Endothelial cell of umbilical vein (primary cell): ENCODE data around the gene TRIM25. TPM values are rescaled to one million over a fixed set of nuclear protein-coding genes. Genes with fewer than 3 reads are reported as not detected.

Experiments used
- BruUV-seq: library from RNA; stranded (reverse); fragments of 400-500 nt; replicated peaks from 2 replicates; lab custom pipeline; 2021; lab: Mats Ljungman, UMichigan
- CTCF ChIA-PET: fragments of 300-600, 350-600 bp; sonication (Branson Sonifier 250); formaldehyde crosslinking; loops from one replicate; lab custom pipeline; 2021; ENCODE audit warnings: antibody characterized with exemption, inconsistent platforms; lab: Charles Lee
- POLR2A ChIA-PET: fragments of 300-600, 350-600 bp; sonication (Branson Sonifier 250); formaldehyde crosslinking; loops from one replicate; lab custom pipeline; 2021; ENCODE audit warnings: antibody characterized with exemption, inconsistent platforms; lab: Charles Lee
- DNase-seq: peaks from one replicate; pipeline ENCODE4 v3.0.0-alpha.2; 2011; ENCODE audit warnings: low read depth, low spot score
- FAIRE-seq: peaks from 2 replicates; lab custom pipeline; 2011; peaks lifted over from hg19 to GRCh38; lab: Jason Lieb, UNC
- H2AFZ ChIP-seq: 2 replicates; pipeline ENCODE4 v1.6.0; 2012; ENCODE audit warnings: low read depth, low read length, control low read depth, inconsistent platforms
- H3K27ac ChIP-seq: 2 replicates; pipeline ENCODE4 v1.5.1; 2011; ENCODE audit warnings: low read depth, mild to moderate bottlenecking, control low read depth, low read length, moderate library complexity; ENCODE audit not compliant: insufficient read depth
- H3K27me3 ChIP-seq, 2 experiments: 2 replicates each; pipeline versions ENCODE4 v1.6.0 to v1.6.1; 2011; ENCODE audit warnings: low read length in 2 of 2, mixed read lengths in 1 of 2; ENCODE audit not compliant: control insufficient read depth in 2 of 2, insufficient read depth in 2 of 2
- H3K36me3 ChIP-seq, 2 experiments: 2 replicates in 1 of 2; 3 replicates in 1 of 2; pipeline ENCODE4 v1.5.1; 2011; ENCODE audit warnings: low read length in 2 of 2, mild to moderate bottlenecking in 1 of 2, moderate library complexity in 1 of 2; ENCODE audit not compliant: control insufficient read depth in 2 of 2, insufficient read depth in 2 of 2; ENCODE audit errors: extremely low read depth in 1 of 2
- H3K4me1 ChIP-seq: 3 replicates; pipeline ENCODE4 v1.5.1; 2011; ENCODE audit warnings: mild to moderate bottlenecking, low read length; ENCODE audit not compliant: control insufficient read depth, insufficient read depth; ENCODE audit errors: extremely low read depth
- H3K4me2 ChIP-seq: 2 replicates; pipeline ENCODE4 v1.6.1; 2011; ENCODE audit warnings: low read length, control low read depth, mixed read lengths; ENCODE audit not compliant: insufficient read depth
- H3K4me3 ChIP-seq, 3 experiments: fragments of 200-600 bp in 1 of 3; sonication (generic), shearing (Covaris generic) in 1 of 3; replicated peaks in 1 of 3; 2 replicates each; pipeline ENCODE4 v1.5.1; 2011 to 2016; ENCODE audit warnings: control low read depth in 3 of 3, low read length in 3 of 3, mild to moderate bottlenecking in 2 of 3, inconsistent platforms in 1 of 3, low read depth in 1 of 3, moderate library complexity in 1 of 3; ENCODE audit not compliant: insufficient read depth in 1 of 3
- H3K79me2 ChIP-seq: 2 replicates; pipeline ENCODE4 v1.6.0; 2012; ENCODE audit warnings: low read length, inconsistent platforms; ENCODE audit not compliant: control insufficient read depth, insufficient read depth
- H3K9ac ChIP-seq: replicated peaks from 2 replicates; pipeline ENCODE3; 2011; ENCODE audit warnings: low read length, control low read depth; ENCODE audit not compliant: insufficient read depth; ENCODE audit errors: extremely low read depth
- H3K9me1 ChIP-seq: replicated peaks from 3 replicates; pipeline ENCODE4 v1.6.0; 2011; ENCODE audit warnings: mild to moderate bottlenecking, low read length; ENCODE audit not compliant: control insufficient read depth, insufficient read depth; ENCODE audit errors: extremely low read depth
- H3K9me3 ChIP-seq: replicated peaks from 2 replicates; pipeline ENCODE4 v1.5.1; 2012; ENCODE audit warnings: low read length, inconsistent platforms; ENCODE audit not compliant: control insufficient read depth, insufficient read depth
- H4K20me1 ChIP-seq: replicated peaks from 2 replicates; pipeline ENCODE3; 2011; ENCODE audit warnings: mild to moderate bottlenecking, low read length; ENCODE audit not compliant: control insufficient read depth, insufficient read depth; ENCODE audit errors: extremely low read depth
- EZH2 ChIP-seq: IDR thresholded peaks from 2 replicates; pipeline ENCODE4 v1.6.1; 2012; ENCODE audit warnings: borderline replicate concordance, low read depth, mild to moderate bottlenecking, moderate library complexity, low read length, inconsistent platforms; ENCODE audit not compliant: severe bottlenecking
- FOS ChIP-seq: IDR thresholded peaks from 2 replicates; pipeline ENCODE4 v1.6.1; 2011; ENCODE audit warnings: mild to moderate bottlenecking, low read length, moderate library complexity, borderline replicate concordance; ENCODE audit not compliant: insufficient read depth
- GATA2 ChIP-seq: IDR thresholded peaks from 2 replicates; pipeline ENCODE4 v1.7.0; 2011; ENCODE audit warnings: low read depth, mild to moderate bottlenecking, moderate library complexity, mixed read lengths, low read length; ENCODE audit not compliant: insufficient read length, insufficient read depth
- JUN ChIP-seq: IDR thresholded peaks from 2 replicates; pipeline ENCODE4 v1.6.1; 2011; ENCODE audit warnings: borderline replicate concordance, low read depth; ENCODE audit not compliant: insufficient read length, insufficient read depth
- MAX ChIP-seq: IDR thresholded peaks from 2 replicates; pipeline ENCODE4 v1.6.1; 2011; ENCODE audit not compliant: insufficient read depth, insufficient read length
- MYC ChIP-seq: IDR thresholded peaks from one replicate; pipeline ENCODE4 v1.6.1; 2011; ENCODE audit warnings: mild to moderate bottlenecking, low read depth, low read length
- POLR2A ChIP-seq: IDR thresholded peaks from 2 replicates; pipeline ENCODE4 v1.6.1; 2012; ENCODE audit warnings: low read depth, mild to moderate bottlenecking, control low read depth, low read length
- POLR2AphosphoS5 ChIP-seq: IDR thresholded peaks from 2 replicates; pipeline ENCODE4 v1.6.1; 2012; ENCODE audit warnings: low read depth, mild to moderate bottlenecking, control low read depth, low read length, moderate library complexity; ENCODE audit not compliant: insufficient read depth
- dilution Hi-C: fragments of 300-500 bp; cut with MboI; formaldehyde crosslinking; loops from one replicate; pipeline ENCODE4 v1.15.0; 2019; ENCODE audit warnings: low sequenced_read_pairs; ENCODE audit not compliant: extremely low pct_ligation_motif_present
- intact Hi-C: fragments of 100-400 bp; cut with micrococcal nuclease; formaldehyde crosslinking; loops from one replicate; pipeline ENCODE4 v1.10.0; 2022
- polyA plus RNA-seq, 4 experiments: library from polyadenylated mRNA; depleted of rRNA in 3 of 4; stranded (reverse) in 3 of 4; unstranded in 1 of 4; fragments of >200 nt; gene quantifications; 2 replicates each; pipeline versions ENCODE4 v1.2.1 to v1.2.3, GENCODE V29; 2011 to 2012; ENCODE audit warnings: missing spikeins in 1 of 4
- total RNA-seq: library from RNA; stranded (reverse); gene quantifications from 2 replicates; pipeline ENCODE4 v1.2.3, GENCODE V29; 2021
- TF ChIP-seq, protein P1 (sequence below), 2 donors: IDR thresholded peaks; 1 replicate in 1 of 2; 2 replicates in 1 of 2; pipeline ENCODE4 v1.5.1; 2011; ENCODE audit warnings: low read length in 2 of 2, mild to moderate bottlenecking in 2 of 2, moderate library complexity in 2 of 2, control low read depth in 1 of 2, inconsistent platforms in 1 of 2, low read depth in 1 of 2; ENCODE audit not compliant: insufficient read depth in 1 of 2; ENCODE audit errors: extremely low read depth in 1 of 2

The TRIM25 gene
- total and polyA plus RNA-seq, 2 donors (not counting 3 experiments of a cell fraction or from before 2014, with no cell fraction given) = 42.8 to 98.4 TPM

DNA sequence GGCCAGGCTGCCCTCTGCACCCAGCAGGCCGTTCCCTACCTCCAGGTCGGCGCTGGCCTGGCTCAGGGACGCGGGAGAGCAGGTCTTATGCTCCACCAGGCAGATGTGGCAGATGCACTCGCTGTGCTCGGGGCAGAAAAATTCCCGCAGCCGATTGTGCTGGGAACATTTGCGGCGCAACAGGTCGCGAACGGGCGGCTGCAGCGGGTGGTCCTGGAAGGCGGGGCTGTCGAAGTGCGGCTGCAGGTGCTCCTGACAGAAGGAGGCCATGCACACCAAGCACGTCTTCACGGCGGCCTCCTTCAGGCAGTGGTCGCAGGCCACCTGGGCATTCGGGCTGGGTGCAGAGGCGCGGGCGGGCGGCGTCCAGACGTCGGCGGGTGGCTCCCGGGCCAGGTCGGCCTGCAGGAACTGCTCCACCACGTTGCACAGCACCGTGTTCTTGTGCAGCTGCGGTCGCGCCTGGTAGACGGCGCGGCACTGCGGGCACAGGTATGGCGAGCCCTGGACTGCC is 439 bp downstream of the TRIM25 start:
- no peak for FAIRE-seq
- peaks cover 47% of the 10 kb centered on the region for H3K79me2 ChIP-seq
- dilution Hi-C loops (no loop called here), intact Hi-C loops (no loop called here)
- CTCF ChIA-PET = interaction anchor here (1.0 to 2.0 kb wide), 5 partner anchors 26 to 133 kb away, joined by 3 to 8 read pairs (median 7); partner anchors contain the start of genes C17orf67 and DGKE
- peak overlapping the region; percentile 97 for H3K9ac ChIP-seq
- peaks cover 2% of the 10 kb centered on the region in 2 experiments for H3K36me3 ChIP-seq
- peak overlapping the region; percentile 41 for H3K27ac ChIP-seq
- H3K9me3 ChIP-seq = no peaks in the 10 kb centered on the region
- TF ChIP-seq JUN = no peak
- no peak for TF ChIP-seq GATA2
- peak overlapping the region; percentile 80 for H3K4me2 ChIP-seq
- POLR2A ChIA-PET = interaction anchor here (0.6 to 1.6 kb wide), 15 partner anchors 10 to 133 kb away, joined by 3 to 15 read pairs (median 4); partner anchors contain the start of genes C17orf67 and DGKE
- no peak for DNase-seq
- peak overlapping the region; percentile 19 to 95 (median 79) for H3K4me3 ChIP-seq
- TSS peak; percentile 48 for BruUV-seq
- no peaks in the 10 kb centered on the region for H3K9me1 ChIP-seq
- no peaks in the 10 kb centered on the region for H4K20me1 ChIP-seq
- H2AFZ ChIP-seq = peak overlapping the region; percentile 73
- no peaks in the 10 kb centered on the region for H3K27me3 ChIP-seq
- peaks cover 33% of the 10 kb centered on the region for H3K4me1 ChIP-seq

DNA sequence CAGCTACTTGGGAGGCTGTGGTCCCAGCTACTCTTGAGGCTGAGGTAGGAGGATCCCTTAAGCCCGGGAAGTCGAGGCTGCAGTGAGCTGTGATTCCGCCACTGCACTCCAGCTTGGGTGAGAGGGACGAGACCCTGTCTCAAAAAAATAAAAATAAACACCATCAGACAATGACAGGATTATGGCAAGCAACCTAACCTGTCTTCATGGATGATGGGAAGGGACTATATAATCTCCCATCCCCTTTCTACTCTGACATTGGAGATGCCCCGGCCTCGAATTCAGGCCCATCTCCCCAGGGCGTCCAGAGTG is 893 bp downstream of the TRIM25 start:
- Histone ChIP-seq H3K9me1 (no peaks in the 10 kb centered on the region), H3K9me3 (no peaks in the 10 kb centered on the region), H3K9ac (peak overlapping the region; percentile 97), H3K36me3 (peaks cover 5 to 6% of the 10 kb centered on the region in 2 experiments), H4K20me1 (no peaks in the 10 kb centered on the region), H3K4me3 (peak overlapping the region; percentile 19 to 95 (median 79)), H3K4me1 (peaks cover 33% of the 10 kb centered on the region), H3K79me2 (peaks cover 47% of the 10 kb centered on the region), H3K27me3 (no peaks in the 10 kb centered on the region), H3K27ac (peak overlapping the region; percentile 41), H3K4me2 (peak overlapping the region; percentile 80), H2AFZ (no peak overlapping the region)
- ChIA-PET CTCF (interaction anchor here (1.2 to 2.0 kb wide), 4 partner anchors 27 to 132 kb away, joined by 3 to 8 read pairs (median 6); no protein-coding TSS in a partner anchor), POLR2A (no interaction called here)
- DNase-seq (peak; percentile 21), FAIRE-seq (no peak)
- TF ChIP-seq FOS (no peak), JUN (no peak), MAX (no peak), GATA2 (no peak), EZH2 (no peak), MYC (no peak), POLR2AphosphoS5 (no peak), POLR2A (no peak)
- TF ChIP-seq, protein P1, sequence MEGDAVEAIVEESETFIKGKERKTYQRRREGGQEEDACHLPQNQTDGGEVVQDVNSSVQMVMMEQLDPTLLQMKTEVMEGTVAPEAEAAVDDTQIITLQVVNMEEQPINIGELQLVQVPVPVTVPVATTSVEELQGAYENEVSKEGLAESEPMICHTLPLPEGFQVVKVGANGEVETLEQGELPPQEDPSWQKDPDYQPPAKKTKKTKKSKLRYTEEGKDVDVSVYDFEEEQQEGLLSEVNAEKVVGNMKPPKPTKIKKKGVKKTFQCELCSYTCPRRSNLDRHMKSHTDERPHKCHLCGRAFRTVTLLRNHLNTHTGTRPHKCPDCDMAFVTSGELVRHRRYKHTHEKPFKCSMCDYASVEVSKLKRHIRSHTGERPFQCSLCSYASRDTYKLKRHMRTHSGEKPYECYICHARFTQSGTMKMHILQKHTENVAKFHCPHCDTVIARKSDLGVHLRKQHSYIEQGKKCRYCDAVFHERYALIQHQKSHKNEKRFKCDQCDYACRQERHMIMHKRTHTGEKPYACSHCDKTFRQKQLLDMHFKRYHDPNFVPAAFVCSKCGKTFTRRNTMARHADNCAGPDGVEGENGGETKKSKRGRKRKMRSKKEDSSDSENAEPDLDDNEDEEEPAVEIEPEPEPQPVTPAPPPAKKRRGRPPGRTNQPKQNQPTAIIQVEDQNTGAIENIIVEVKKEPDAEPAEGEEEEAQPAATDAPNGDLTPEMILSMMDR (IDR thresholded peaks at IDR 0.05; ENCODE audit: extremely low read depth in 1 of 2, insufficient read depth in 1 of 2, low read depth in 1 of 2, low read length in 2 of 2) = no peak
- dilution Hi-C loops = no loop called here
- BruUV-seq = no TSS peak
- intact Hi-C loops = no loop called here
